Glomerular endothelial cell (primary cell): ENCODE data around the gene RBM8A. TPM values are rescaled to one million over a fixed set of nuclear protein-coding genes. Genes with fewer than 3 reads are reported as not detected.
"Not testable (repeated sequence)": the region's sequence is repeated elsewhere in the genome, so short reads cannot be mapped to it uniquely, and the experiment has no call there.

Experiments
- DNase-seq: peaks from one replicate; pipeline ENCODE4 v3.0.0-alpha.2; 2011; ENCODE audit warnings: low read depth, low spot score; ENCODE audit errors: extremely low read depth
- total RNA-seq: library from RNA; depleted of rRNA; stranded (reverse); fragments of >200 nt; gene quantifications from 2 replicates; pipeline ENCODE4 v1.2.3, GENCODE V29; 2015

RBM8A gene
- total RNA-seq, 1 donor from 2014 or later, result 164 TPM

DNA sequence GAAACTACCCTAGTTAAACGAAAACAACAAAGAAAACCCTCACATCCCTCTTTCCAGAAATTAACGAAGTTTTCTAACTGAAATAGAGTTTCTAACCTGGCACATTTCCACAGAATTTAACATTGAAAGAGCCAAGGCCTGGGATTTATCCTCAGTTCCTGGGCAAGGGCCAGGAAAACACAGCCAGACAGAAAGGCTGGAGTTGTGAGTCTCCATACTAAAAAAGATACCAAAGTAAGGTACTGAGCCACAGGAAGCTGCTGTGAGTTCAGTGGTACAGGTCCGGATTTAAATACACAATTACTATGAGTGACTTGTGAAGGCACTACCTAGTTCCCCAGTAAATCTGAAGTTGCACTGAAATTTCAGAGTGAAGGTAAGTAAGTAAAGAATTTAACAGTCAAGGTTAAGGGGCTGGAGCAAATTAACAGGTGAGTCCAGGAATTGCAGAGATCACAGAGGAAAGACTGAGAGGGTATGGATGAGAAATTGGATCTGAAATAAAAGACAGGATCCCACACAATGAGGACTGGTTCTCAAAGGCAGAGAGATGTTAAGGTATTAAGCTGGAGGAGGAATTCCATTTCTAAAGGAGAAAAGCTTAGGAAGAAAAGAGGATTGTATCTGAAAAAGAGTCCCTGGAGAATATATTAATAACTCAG lies 29.6 kb upstream of the RBM8A start:
- DNase-seq, result no peak

DNA sequence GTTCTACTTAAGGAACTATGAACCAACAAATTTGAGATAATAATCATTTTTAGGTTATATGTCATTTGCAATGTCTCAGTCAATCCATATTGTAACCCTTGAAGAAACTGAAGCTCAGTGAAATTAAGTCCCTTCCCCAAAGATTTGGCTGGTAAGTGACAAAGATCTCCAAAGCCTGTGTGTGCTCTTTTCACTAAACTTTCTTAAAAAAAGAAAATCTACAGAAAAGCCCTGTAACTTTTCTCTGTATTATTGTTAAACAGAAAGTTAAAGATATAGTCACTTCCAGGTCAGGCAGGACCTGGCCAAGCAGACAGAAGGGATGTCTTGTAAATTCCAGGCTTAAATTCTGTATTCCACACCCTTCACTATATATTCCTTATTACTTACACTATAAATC lies 29.1 kb upstream of the RBM8A start:
- DNase-seq, result no peak

DNA sequence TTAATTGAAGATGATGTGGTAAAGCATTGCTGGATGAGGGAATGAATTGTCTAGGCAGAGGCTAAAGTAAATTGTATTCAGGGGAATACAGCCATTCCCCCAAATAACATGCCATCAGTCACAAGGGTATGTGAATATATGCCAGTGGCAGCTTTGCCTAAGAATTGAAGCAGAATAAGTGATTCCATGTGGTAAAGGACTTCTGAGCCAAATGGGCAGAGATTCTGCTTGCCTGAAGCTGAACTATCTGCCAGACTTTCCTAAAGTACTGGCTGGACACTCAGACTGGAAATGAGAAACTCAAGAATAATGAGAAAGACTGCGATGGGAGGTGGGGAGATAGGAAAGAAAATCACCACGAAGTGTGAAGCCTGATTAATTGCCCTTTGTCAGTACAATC lies 28.2 kb upstream of the RBM8A start:
- DNase-seq, result no peak

DNA sequence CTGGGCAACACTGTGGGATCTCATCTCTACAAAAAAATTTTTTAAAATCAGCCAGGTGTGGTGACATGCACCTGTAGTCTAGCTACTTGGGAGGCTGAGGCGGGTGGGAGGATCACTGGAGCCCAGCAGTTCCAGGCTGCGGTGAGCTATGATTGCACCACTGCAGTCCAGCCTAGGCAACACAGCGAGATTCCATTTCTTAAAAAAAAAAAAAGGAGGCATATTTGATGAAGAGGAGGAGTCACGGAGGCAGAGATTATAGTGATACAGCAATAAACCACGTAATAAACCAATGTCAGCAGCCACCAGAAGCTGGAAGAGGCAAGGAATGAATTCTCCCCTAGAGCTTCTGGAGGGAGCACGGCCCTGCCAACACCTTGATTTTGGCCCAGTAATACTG lies 26.6 kb upstream of the RBM8A start:
- DNase-seq, result no peak

DNA sequence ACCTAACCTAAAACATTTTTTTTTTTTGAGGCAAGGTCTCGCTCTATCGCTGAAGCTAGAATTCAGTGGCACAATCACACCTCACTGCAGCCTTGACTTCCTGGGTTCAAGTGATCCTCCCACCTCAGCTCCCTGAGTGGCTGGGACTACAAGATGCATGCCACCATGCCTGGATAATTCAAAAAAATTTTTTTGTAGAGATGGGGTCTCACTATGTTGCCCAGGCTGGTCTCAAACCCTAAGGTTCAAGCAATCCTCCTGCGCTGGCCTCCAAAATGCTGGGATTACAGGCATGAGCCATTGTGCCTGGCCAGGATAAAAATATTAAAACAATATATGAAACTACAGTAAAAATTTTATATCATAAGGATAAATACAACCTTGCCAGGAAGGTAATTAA lies 25.6 kb upstream of the RBM8A start:
- DNase-seq, result no peak

DNA sequence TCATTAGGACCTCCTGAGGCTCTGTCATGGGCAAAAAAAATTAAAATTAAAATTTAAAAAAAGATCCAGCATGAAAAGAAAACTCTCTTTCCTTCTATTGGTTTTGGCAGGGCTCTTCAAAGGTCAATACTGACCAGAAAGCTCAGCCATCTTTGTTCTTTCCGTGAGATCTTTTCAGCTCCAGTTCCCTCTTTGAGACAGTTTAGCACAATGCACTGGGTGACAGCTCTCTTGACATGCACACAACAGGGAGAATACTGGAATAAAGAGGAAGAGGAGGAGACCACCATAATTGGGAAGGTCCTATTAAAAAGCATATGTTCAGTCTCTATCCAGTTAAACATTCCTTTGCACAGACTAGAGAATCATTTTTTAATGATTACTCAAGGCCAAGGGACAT lies 24.2 kb upstream of the RBM8A start:
- no peak for DNase-seq

DNA sequence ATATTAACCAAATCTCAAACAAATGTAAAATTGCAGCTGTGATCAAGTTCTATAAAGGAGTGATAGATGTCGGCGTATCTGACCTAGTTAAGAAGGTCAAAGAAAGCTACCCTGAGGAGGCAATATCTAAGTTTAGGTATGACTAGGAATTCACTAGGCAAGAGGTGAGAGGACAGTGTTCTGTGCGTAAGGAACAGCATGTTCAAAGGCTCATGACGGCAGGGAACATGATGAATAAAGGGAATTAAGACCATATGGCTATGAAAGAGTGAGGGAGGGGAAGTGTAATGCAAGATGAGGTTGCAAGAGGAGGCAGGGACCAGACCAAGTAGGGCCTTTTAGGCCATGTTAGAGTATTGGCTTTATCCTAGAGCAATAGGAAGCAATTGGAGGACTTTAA lies 21.9 kb upstream of the RBM8A start:
- no peak for DNase-seq

DNA sequence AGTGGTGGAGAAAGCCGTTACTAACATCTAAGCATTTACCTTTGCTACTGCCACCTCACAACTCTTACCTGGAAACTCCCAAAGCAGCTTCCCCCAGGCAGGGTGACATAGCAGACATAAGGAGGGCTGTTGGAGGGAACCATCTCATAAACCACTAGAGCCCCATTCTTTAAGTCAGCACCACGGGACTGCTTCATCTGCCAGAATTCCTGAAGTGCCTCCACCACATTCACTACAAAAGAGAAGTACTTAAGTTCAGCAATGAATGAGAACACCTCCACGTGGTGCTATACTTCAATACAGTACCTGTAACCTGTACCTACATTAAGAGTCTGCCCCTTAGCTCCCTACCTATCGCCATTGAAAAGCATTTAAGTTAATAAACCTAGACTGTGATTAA lies 20.3 kb upstream of the RBM8A start:
- no peak for DNase-seq

DNA sequence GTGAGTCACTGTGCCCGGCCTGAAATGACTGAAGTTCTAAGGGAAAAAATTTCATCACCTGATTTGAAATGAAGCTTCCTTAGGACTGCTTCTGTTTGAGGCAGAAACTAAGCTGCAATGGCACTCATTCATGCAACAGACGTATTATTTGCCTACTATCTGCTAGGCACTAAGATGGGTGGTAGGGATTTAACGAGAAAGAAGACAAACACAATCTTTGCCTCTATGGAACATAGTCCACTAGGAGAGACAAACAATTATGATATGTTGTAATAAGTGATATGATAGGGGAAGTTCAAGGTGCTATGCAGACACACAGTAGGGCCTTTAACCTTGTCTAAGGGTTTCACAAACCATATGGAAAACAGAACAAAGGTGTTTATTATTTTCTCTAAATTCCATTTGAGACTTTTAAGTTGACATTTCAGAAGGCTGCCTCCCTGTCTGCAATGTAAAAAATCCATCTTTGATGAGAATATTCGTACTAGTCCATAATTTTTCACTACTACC lies 19.2 kb upstream of the RBM8A start:
- no peak for DNase-seq

DNA sequence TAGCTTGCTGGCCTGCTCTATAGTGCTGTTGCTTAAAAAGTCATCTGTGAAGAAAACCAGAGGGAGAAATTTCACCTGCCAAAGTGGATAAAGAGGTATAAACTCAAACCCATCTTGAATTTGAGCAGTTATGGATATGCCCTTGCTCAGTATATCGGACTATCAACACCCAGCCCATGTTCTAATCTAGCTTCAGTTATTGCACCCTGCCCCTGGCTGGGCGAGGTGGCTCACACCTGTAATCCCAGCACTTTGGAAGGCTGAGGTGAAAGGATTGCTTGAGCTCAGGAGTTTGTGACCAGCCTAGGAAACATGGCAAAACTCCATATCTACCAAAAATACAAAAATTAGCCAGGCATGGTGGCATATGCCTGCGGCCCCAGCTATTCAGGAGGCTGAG lies 17.2 kb upstream of the RBM8A start:
- DNase-seq, result no peak

DNA sequence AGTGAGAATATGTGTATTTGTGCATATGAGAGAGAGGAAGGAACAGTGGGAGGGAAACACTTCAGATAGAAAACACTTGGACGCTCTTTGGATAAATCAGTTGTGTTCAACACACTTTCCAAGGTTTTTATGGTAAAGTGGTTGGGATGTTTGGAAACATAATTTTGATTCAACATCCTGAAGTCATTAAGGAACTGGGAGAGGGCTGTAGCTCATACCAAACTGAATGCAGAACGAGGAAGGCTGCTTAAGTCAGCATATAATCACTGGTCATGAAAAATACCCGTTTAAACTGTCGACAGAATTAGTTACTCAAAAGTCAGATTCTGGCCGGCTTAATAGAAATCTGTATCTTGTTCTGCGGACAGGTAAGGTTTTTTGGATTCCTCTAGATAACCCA lies 15.6 kb upstream of the RBM8A start:
- no peak for DNase-seq

DNA sequence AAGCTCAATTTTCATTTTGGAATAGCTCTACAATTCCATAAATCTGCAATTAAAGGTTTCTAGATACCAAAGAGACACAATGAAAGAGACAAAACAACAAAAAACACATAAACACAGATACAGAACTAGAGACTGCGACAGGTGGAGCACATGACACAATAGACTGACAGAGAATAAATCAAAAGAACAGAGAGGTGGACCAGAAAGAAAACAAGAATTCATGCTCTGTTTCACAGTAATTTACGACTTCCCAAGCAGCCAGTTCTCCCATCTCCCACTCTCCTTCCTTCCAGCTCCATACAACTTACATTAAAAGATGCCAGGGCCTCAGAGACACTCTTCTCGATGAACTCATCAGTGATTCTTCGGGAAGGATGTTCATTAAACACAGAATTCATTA lies 15.1 kb upstream of the RBM8A start:
- no peak for DNase-seq

DNA sequence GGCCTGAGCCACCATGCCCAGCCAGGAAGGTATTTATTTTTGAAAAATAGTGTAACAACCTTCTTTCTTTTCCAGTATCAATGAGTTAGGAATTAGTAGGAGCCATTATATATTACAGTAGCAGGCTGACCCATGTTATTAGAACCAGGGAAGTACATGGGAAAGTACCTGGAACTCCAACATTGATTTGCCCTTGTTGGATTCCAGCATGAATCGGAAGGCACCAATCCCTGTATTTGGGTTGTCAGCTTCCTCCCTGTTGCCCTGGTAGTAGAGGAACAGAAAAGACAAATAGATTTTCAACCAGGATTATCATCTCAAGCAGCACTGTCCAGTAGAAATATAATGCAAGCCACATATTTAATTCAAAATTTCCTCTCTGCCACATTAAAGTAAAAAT lies 10.2 kb upstream of the RBM8A start:
- no peak for DNase-seq

DNA sequence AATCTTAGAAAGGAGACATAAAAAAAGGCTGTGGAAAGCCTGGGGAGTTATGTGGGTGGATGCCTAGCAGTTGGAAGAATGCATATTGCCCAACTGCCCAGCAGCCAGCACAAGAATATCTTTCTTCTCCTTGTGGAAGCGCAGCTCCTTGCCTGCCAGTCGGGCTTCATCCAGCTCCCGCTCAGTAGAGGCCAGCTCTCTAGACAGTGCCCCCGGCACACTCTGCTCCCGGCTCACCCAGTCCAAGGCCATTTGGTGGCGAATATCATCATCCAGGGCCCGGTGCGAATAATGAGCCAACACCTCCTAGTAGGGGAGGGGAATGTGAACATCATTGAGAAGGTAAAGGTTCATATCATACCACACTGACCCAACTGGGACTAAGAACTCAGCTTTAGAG lies 9.0 kb upstream of the RBM8A start:
- no peak for DNase-seq

DNA sequence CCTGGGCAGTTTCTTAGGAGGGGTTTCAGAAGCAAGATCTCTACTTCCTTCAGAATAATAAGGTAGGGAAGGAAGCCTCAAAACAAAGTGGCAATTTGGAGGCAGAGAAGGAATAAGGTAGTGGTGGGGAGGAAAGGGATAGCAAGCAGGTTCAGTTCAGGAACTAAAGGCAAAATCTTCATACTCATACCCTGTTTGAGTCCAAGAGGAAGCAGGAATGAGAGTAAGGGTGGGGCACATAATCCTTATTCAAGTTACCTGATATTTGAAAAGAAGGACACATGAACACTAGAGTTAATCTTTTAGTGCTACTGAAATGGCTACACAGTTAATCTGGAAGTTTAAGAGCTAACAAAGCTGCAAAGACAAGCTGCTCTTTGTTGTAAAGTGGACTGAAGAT lies 8.4 kb upstream of the RBM8A start:
- no peak for DNase-seq

DNA sequence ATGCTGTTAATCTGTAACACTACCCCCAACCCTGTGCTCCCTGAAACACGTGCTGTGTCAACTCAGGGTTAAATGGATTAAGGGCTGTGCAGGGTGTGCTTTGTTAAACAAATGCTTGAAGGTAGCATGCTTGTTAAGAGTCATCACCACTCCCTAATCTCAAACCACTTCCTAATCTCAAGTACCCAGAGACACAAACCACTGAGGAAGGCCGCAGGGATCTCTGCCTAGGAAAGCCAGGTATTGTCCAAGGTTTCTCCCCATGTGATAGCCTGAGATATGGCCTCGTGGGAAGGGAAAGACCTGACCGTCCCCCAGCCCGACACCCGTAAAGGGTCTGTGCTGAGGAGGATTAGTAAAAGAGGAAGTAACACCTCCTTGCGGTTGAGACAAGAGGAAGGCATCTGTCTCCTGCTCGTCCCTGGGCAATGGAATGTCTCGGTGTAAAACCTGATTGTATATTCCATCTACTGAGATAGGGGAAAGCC lies 5.3 kb upstream of the RBM8A start:
- not testable (repeated sequence) for DNase-seq

DNA sequence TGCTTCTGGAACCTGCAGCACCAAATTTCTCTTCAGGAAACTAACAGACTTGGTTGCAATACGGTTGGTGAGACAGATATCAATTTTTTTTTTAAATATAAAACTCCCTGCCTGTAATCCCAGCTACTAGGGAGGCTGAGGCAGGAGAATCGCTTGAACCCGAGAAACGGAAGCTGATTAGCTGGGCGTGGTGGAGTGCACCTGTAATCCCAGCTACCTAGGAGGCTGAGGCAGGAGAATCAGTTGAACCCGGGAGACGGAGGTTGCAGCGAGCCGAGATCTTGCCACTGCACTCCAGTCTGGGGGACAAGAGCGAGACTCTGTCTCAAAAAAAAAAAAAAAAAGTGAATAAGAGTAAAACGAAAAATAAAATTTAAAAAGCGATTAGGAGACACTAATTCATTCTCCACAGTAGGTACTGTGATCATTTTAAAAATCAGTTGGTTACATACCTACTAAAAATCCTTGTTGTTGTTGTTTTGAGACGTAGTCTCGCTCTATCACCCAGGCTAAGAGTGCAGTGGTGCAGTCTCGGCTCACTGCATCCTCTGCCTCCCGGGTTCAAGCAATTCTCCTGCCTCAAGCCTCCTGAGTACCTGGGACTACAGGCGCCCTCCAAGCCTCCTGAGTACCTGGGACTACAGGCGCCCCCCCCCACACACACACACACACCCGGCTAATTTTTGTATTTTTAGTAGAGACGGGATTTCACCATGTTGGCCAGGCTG lies 796 bp upstream of the RBM8A start:
- no peak for DNase-seq

DNA sequence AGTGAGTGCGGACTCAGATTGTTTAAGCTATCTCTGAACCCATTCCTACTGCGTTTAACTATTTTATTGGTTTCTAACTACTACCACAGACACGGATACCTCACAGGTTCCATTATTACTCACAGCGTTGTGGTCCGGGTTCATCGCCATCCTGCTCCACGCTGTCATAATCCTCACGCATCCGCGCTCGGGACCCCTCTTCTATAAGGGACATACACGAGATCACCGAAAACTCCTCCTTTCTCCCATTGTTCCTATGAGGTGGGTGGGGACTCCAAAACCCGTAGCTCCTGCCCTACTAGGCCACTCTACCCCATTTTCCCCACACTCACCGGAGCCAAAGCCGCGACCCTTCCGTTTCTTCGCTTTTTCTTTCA lies 610 bp downstream of the RBM8A start:
- no peak for DNase-seq

DNA sequence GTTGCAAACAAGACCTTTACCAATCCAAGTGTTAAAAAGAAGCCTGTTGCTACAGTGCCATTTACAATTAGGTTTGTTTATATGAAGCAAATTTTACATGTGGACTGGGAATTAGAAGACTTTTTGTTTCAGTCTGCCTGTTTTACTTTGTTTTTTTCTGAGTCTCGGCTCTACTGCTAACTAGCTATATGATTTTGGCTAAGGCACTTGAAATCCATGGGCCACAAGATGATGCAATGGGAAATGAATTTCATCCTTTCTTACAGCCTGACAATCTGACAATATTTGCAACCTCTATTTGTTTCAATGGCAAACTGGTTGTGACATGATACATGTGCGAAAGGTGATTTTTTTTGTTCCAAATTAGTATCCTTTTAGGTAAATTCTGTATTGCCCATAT lies 5.0 kb downstream of the RBM8A start:
- no peak for DNase-seq

DNA sequence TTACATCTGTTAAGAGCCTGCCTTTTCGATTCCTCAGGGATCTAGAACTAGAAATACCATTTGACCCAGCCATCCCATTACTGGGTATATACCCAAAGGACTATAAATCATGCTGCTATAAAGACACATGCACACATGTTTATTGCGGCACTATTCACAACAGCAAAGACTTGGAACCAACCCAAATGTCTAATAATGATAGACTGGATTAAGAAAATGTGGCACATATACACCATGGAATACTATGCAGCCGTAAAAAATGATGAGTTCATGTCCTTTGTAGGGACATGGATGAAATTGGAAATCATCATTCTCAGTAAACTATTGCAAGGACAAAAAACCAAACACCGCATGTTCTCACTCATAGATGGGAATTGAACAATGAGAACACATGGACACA lies 7.0 kb downstream of the RBM8A start:
- not testable (repeated sequence) for DNase-seq

DNA sequence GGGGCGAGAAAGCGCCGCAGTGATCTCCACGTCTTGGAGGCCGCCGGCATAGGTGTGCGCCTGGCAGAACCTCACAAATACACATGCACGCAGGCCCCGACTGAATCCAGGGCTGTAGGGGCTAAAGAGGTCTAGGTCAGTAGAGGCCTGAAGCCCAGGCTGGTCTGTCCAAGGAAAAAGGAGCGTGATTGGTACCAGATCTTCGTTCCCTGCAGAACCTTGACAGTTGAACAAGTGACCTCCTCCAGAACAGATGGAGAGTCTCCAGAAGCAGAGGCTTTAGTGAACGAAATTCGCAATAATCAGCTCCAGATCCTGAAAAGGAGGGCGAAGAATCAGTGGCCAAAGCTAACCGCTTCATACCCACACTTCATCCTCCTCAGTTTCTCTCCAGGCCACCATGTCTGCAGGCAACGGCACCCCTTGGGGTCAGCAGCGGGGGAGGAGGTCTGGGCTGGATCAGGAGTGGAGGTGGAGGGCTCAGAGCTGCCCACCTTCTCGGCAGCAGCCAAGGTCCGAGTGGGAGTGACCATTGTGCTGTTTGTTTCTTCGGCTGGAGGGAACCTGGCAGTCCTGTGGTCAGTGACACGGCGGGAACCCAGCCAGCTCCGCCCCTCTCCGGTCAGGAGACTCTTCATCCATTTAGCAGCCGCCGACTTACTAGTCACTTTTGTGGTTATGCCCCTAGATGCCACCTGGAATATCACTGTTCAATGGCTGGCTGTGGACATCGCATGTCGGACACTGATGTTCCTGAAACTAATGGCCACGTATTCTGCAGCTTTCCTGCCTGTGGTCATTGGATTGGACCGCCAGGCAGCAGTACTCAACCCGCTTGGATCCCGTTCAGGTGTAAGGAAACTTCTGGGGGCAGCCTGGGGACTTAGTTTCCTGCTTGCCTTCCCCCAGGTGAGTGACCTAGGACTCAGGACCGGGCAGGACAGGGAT lies 8.0 kb downstream of the RBM8A start:
- DNase-seq, result no peak
